ENCODE measurements around the gene TRAF3IP1.

DNA sequence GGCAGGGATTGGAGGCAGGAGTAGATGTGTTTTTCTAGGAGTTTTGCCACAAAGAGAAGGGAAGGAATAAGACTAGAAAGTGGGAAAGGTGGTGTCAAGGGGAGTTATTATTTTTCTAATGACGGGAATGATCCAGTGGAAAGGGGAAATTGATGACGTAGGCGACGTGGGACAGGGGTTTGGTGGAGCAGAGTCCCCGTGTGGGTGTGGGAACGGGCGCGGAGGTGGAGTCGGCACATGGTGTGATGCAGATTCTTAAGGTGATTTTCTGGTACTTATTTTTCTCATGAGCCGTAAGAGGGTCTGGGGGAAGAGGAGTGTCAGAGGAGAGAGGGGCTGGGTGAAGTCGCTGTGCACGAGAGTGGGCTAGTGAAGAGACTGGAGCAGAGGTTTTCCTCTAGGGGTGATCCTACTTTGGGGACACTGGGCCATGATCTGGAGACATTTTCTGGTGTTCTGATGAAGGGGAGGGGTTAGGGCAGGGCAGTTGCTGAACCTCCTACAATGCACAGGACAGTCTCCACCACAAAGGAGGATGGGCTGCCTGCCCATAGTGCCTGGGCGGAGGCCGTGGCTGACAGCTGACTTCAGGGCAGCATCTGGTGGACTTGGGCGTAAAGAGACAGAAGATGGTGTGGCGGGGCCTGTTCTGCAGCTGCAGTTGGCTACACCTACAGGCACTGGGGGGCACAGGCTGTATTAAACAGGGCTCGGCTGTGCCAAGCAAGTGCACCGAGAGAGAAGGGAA, 30.0 kb downstream of the TRAF3IP1 start:
- TF ChIP-seq CTCF (IDR thresholded peaks at IDR 0.05) (no peak), POLR2A (IDR thresholded peaks at IDR 0.05) (no peak)
